HG02642 (cell line): ENCODE results near the gene SAMD14.

Experiments
- ATAC-seq: cut with Tn5 transposase; IDR thresholded peaks from one replicate; pipeline ENCODE4 v1.9.1; 2021; ENCODE audit warnings: mild to moderate bottlenecking; ENCODE audit not compliant: unreplicated experiment, poor library complexity

The SAMD14 gene

GRCh38 chr17:50165867-50166517, 36.0 kb upstream of the SAMD14 start, which contains the start of gene SGCA:
SGCA (plus strand) TSS chr17:50166005; CDS start chr17:50166041, 36 bp downstream.
- no peak for ATAC-seq

GRCh38 chr17:50165466-50165865, 35.5 kb upstream of the SAMD14 start:
- ATAC-seq: no peak

- no peak for ATAC-seq
Measured at GRCh38 chr17:50165066-50165465, 35.1 kb upstream of the SAMD14 start.

- no peak for ATAC-seq
Measured at GRCh38 chr17:50164697-50164988, 34.7 kb upstream of the SAMD14 start.

GRCh38 chr17:50163843-50164696, 34.1 kb upstream of the SAMD14 start:
- ATAC-seq: no peak

- no peak for ATAC-seq
Measured at GRCh38 chr17:50162466-50163254, 32.7 kb upstream of the SAMD14 start.

GRCh38 chr17:50161911-50162288, 31.9 kb upstream of the SAMD14 start:
- ATAC-seq: no peak

GRCh38 chr17:50161023-50161910, 31.3 kb upstream of the SAMD14 start:
- ATAC-seq: peak; percentile 88

- no peak for ATAC-seq
Measured at GRCh38 chr17:50157891-50158290, 27.9 kb upstream of the SAMD14 start.

GRCh38 chr17:50155115-50155819, 25.3 kb upstream of the SAMD14 start:
- ATAC-seq: no peak

GRCh38 chr17:50154604-50155003, 24.6 kb upstream of the SAMD14 start:
- ATAC-seq: peak; percentile 33

- no peak for ATAC-seq
Measured at GRCh38 chr17:50153650-50154575, 24.0 kb upstream of the SAMD14 start.

GRCh38 chr17:50152736-50153135, 22.8 kb upstream of the SAMD14 start:
- no peak for ATAC-seq

- ATAC-seq: peak; percentile 26
Measured at GRCh38 chr17:50151937-50152547, 22.1 kb upstream of the SAMD14 start.

GRCh38 chr17:50151041-50151936, 21.3 kb upstream of the SAMD14 start:
- peak; percentile 39 for ATAC-seq

- ATAC-seq: no peak
Measured at GRCh38 chr17:50150354-50151040, 20.5 kb upstream of the SAMD14 start, which contains the start of gene PPP1R9B. PPP1R9B (minus strand) TSS chr17:50150677; CDS start chr17:50150513, 164 bp downstream.
